Measurements from ENCODE around the gene BCDIN3D.

DNA sequence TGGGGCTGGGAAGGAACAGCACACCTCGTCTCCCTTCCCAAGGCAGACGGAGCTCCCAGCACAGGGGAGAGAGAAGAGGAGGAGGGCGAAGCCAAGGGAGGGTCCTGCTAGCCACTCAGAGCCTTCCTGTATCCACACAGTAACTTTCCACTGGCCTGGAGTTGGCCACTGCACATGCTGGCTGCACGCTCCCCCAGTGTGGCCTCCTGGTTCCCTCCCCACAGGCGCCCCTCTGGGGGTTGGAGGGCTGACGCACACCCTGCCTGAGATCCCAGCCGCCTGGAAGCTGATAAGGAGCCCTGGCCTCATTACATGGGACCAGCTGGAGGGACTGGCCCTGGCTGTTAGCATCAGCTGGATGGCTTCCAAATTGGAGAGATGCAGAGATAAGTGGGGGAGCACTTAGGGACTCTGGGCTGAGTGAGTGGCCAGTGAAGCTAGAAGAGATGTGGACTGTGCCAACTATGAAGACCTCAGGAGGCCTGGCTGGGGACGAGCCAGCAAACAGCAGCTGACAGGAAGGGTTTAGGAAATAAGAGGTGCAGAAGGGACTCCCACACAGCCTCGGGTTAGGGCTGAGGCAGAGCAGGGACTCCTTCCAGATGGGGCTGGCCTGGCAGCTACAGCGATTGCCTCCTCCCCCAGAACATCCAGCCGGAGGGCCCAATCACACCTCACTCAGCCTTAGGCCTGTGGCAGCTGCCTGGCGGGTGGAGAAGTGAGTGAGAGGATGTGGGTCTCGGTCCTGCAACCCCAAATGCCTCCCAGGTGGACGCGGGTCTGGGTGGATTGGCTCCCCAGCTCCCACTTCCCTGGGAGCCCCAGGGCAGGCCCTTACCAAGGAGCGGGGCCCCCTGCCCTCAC, 26.3 kb upstream of the BCDIN3D start:
- TF ChIP-seq CTCF (IDR thresholded peaks at IDR 0.05; ENCODE audit: borderline replicate concordance, extremely low read depth, low read length, poor library complexity, severe bottlenecking) (no peak), EZH2 (IDR thresholded peaks at IDR 0.05; ENCODE audit: borderline replicate concordance, low read depth, low read length, severe bottlenecking) (no peak)
